HepG2 (cell line): ENCODE measurements around the gene FLAD1. TPM values are rescaled to one million over a fixed set of nuclear protein-coding genes. Genes with fewer than 3 reads are reported as not detected.

Experiments used
- ARID3A ChIP-seq: IDR thresholded peaks from 2 replicates; pipeline ENCODE4 v1.6.1; 2012; ENCODE audit warnings: low read depth, low read length, improper control_type of control experiment
- CERS6 ChIP-seq: sonication (generic); formaldehyde crosslinking; IDR thresholded peaks from 2 replicates; pipeline ENCODE4 v1.5.0; 2020; ENCODE audit warnings: missing genetic modification reagents
- CHCHD3 ChIP-seq: sonication (generic); formaldehyde crosslinking; IDR thresholded peaks from 2 replicates; pipeline ENCODE4 v1.8.0; 2022; ENCODE audit warnings: mild to moderate bottlenecking, missing genetic modification reagents, moderate library complexity
- FOXP1 ChIP-seq, 2 experiments: fragments of 450-650 bp in 1 of 2; IDR thresholded peaks; 2 replicates each; pipeline ENCODE4 v1.6.1; 2017 to 2018; ENCODE audit warnings: antibody characterized with exemption in 1 of 2
- HDAC6 ChIP-seq: fragments of 200-600 bp; sonication (generic); IDR thresholded peaks from 2 replicates; pipeline ENCODE4 v1.7.0; 2017; ENCODE audit warnings: mild to moderate bottlenecking, antibody characterized with exemption, low read length, low read depth
- HIC2 ChIP-seq: sonication (generic); formaldehyde crosslinking; IDR thresholded peaks from 2 replicates; pipeline ENCODE4 v1.9.0; 2022; ENCODE audit warnings: low read depth, missing genetic modification reagents
- HMGA1 ChIP-seq: sonication (generic); formaldehyde crosslinking; conservative IDR thresholded peaks from 2 replicates; pipeline ENCODE4 v1.4.0; 2020; ENCODE audit warnings: missing genetic modification reagents
- HNRNPL ChIP-seq: fragments of 200-400 bp; formaldehyde crosslinking; IDR thresholded peaks from 2 replicates; pipeline ENCODE4 v1.6.1; 2017; ENCODE audit warnings: mild to moderate bottlenecking, low read depth, low read length
- IKZF5 ChIP-seq: IDR thresholded peaks from 2 replicates; pipeline ENCODE4 v1.6.1; 2018; ENCODE audit warnings: missing genetic modification reagents, mild to moderate bottlenecking, missing compliant biosample characterization
- MAX ChIP-seq: IDR thresholded peaks from 2 replicates; pipeline ENCODE4 v1.6.1; 2012; ENCODE audit warnings: inconsistent platforms
- NFATC3 ChIP-seq: sonication (generic); formaldehyde crosslinking; IDR thresholded peaks from 2 replicates; pipeline ENCODE4 v1.5.1; 2020; ENCODE audit warnings: mild to moderate bottlenecking, missing genetic modification reagents
- NFE2 ChIP-seq: sonication (generic); formaldehyde crosslinking; IDR thresholded peaks from 2 replicates; pipeline ENCODE4 v1.4.0; 2020; ENCODE audit warnings: missing genetic modification reagents
- NR2F6 ChIP-seq, 2 experiments: IDR thresholded peaks; 2 replicates each; pipeline ENCODE4 v1.6.1; 2016; ENCODE audit warnings: antibody characterized with exemption in 1 of 2, mild to moderate bottlenecking in 1 of 2
- PPARG ChIP-seq: conservative IDR thresholded peaks from 2 replicates; pipeline ENCODE4 v1.6.1; 2016; ENCODE audit warnings: missing biosample characterization, missing genetic modification reagents
- SETDB1 ChIP-seq: sonication (generic); formaldehyde crosslinking; IDR thresholded peaks from 2 replicates; pipeline ENCODE4 v1.5.1; 2020; ENCODE audit warnings: missing genetic modification reagents, mild to moderate bottlenecking, borderline replicate concordance
- SP4 ChIP-seq: sonication (generic); formaldehyde crosslinking; IDR thresholded peaks from 2 replicates; pipeline ENCODE4 v1.8.1; 2023; ENCODE audit warnings: mild to moderate bottlenecking, missing genetic modification reagents
- ZNF205 ChIP-seq: IDR thresholded peaks from 2 replicates; pipeline ENCODE4 v1.6.1; 2018; ENCODE audit warnings: missing biosample characterization, missing genetic modification reagents
- ZNF414 ChIP-seq: sonication (generic); formaldehyde crosslinking; IDR thresholded peaks from 2 replicates; pipeline ENCODE4 v1.5.0; 2020; ENCODE audit warnings: missing genetic modification reagents
- ZNF709 ChIP-seq: sonication (generic); formaldehyde crosslinking; IDR thresholded peaks from 2 replicates; pipeline ENCODE4 v1.5.0; 2020; ENCODE audit warnings: mild to moderate bottlenecking, missing genetic modification reagents
- ZNF75D ChIP-seq: sonication (generic); formaldehyde crosslinking; IDR thresholded peaks from 2 replicates; pipeline ENCODE4 v1.8.1; 2023; ENCODE audit warnings: missing genetic modification reagents, mild to moderate bottlenecking, borderline replicate concordance
- ZNF816 ChIP-seq: sonication (generic); formaldehyde crosslinking; IDR thresholded peaks from 2 replicates; pipeline ENCODE4 v1.8.0; 2022; ENCODE audit warnings: missing genetic modification reagents, mild to moderate bottlenecking, borderline replicate concordance
- polyA plus RNA-seq, 8 experiments: library from polyadenylated mRNA; depleted of rRNA in 3 of 8; stranded (reverse) in 7 of 8; unstranded in 1 of 8; fragments of >200 nt; fragmentation: Illumina TruSeq in 4 of 8; extraction: Trizol in 4 of 8; gene quantifications; 2 replicates each; pipeline versions ENCODE4 v1.2.1 to v1.2.3, GENCODE V29; 2011 to 2016; ENCODE audit warnings: low read depth in 4 of 8, missing spikeins in 1 of 8, mixed read lengths in 1 of 8; ENCODE audit not compliant: insufficient read depth in 1 of 8
- total RNA-seq, 5 experiments: library from RNA; depleted of rRNA; stranded (reverse); fragments of >200 nt; fragmentation: Illumina TruSeq; extraction: Trizol; gene quantifications; 2 replicates each; pipeline ENCODE4 v1.2.3, GENCODE V29; 2016; ENCODE audit warnings: low read depth in 1 of 5
- TF ChIP-seq, protein P1 (sequence below): sonication (generic); formaldehyde crosslinking; conservative IDR thresholded peaks from 2 replicates; pipeline ENCODE4 v1.8.1; 2023; ENCODE audit warnings: missing genetic modification reagents

The FLAD1 gene
- total and polyA plus RNA-seq, 2 of the 13 experiments (the other 11 are each of a cell fraction or from before 2014, with no cell fraction given), result 25.9 to 32.8 TPM

DNA sequence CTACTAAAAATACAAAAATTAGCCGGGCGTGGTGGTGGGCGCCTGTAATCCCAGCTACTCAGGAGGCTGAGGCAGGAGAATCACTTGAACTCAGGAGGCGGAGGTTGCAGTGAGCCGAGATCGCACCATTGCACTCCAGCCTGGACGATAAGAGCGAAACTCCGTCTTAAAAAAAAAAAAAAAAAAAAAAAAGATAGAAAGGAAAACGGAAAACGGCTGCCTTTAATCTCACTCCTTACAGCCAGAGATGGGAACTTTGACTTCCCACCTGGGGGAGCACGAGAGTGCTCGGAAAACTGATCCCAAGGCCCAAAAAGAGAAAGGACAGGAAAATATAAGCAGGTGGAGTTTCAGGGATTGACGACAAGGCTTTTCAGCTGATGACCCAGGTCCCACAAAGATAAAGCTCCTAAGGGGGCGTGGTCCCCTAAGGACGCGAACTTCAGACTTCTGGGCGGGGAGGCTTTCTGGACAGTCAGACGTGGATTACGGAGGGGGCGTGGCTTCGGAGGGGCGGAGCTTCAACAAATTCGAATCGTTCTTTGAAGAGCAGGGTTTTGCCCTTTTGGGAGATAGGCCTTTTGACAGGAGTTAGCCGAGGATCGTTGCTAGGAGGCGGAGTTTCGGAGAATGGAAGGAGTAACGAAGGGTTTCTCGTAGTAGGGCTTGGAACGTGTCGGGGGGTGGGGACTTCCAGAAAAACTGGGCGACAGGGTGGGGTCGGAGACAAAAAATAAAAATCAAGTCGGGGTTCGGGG lies 9.6 kb upstream of the FLAD1 start (continued):
- TF ChIP-seq IKZF5 (CRISPR knock-in tag), result peak; percentile 39; the same call in 1 of the 2 replicates
- TF ChIP-seq NFATC3 (CRISPR knock-in tag), result no peak
- no peak for TF ChIP-seq CHCHD3 (CRISPR knock-in tag)
- no peak for TF ChIP-seq HIC2
- no peak for TF ChIP-seq NR2F6 (IDR thresholded peaks at IDR 0.05)
- peak; percentile 58 for TF ChIP-seq NR2F6 (CRISPR knock-in tag; IDR thresholded peaks at IDR 0.05)
- TF ChIP-seq ZNF816 (CRISPR knock-in tag), result peak; percentile 78
- no peak for TF ChIP-seq FOXP1 (IDR thresholded peaks at IDR 0.05)
- TF ChIP-seq FOXP1 (CRISPR knock-in tag; IDR thresholded peaks at IDR 0.05), result peak; percentile 8; the same call in 1 of the 2 replicates
- no peak for TF ChIP-seq ZNF414 (CRISPR knock-in tag)
- TF ChIP-seq CERS6, result no peak
- peak; percentile 93 for TF ChIP-seq PPARG (CRISPR knock-in tag)
- peak; percentile 41; the same call in 1 of the 2 replicates for TF ChIP-seq SP4 (CRISPR knock-in tag)
- TF ChIP-seq ZNF205 (CRISPR knock-in tag), result no peak
- TF ChIP-seq ARID3A, result no peak
- TF ChIP-seq NFE2 (CRISPR knock-in tag), result no peak
- TF ChIP-seq HDAC6, result no peak
- TF ChIP-seq HMGA1 (CRISPR knock-in tag), result no peak
- TF ChIP-seq, protein P1, sequence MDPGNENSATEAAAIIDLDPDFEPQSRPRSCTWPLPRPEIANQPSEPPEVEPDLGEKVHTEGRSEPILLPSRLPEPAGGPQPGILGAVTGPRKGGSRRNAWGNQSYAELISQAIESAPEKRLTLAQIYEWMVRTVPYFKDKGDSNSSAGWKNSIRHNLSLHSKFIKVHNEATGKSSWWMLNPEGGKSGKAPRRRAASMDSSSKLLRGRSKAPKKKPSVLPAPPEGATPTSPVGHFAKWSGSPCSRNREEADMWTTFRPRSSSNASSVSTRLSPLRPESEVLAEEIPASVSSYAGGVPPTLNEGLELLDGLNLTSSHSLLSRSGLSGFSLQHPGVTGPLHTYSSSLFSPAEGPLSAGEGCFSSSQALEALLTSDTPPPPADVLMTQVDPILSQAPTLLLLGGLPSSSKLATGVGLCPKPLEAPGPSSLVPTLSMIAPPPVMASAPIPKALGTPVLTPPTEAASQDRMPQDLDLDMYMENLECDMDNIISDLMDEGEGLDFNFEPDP (CRISPR knock-in tag), result no peak
- TF ChIP-seq HNRNPL, result no peak
- no peak for TF ChIP-seq SETDB1 (CRISPR knock-in tag)
- TF ChIP-seq ZNF709 (CRISPR knock-in tag), result 0 out of 2 replicates have a peak, but pooled peaks have one; percentile 40
- no peak for TF ChIP-seq ZNF75D
- no peak for TF ChIP-seq MAX
